ENCODE results near the gene CCDC127.

The CCDC127 gene

GRCh38 chr5:160921-161802 lies 56.8 kb downstream of the CCDC127 start:
- no peak for TF ChIP-seq CTCF (IDR thresholded peaks at IDR 0.05; ENCODE audit: insufficient read depth, low read depth, low read length, missing control alignments)
- no peak overlapping the region for H3K4me3 ChIP-seq (ENCODE audit: low read depth, low read length)
- DNase-seq (ENCODE audit: low read depth) = no peak

- no peak overlapping the region for H3K4me3 ChIP-seq (ENCODE audit: low read depth, low read length)
- no peak for TF ChIP-seq CTCF (IDR thresholded peaks at IDR 0.05; ENCODE audit: insufficient read depth, low read depth, low read length, missing control alignments)
- no peak for DNase-seq (ENCODE audit: low read depth)
Observed at GRCh38 chr5:160173-160510, 57.8 kb downstream of the CCDC127 start.

- no peak for DNase-seq (ENCODE audit: low read depth)
- no peak for TF ChIP-seq CTCF (IDR thresholded peaks at IDR 0.05; ENCODE audit: insufficient read depth, low read depth, low read length, missing control alignments)
- no peak overlapping the region for H3K4me3 ChIP-seq (ENCODE audit: low read depth, low read length)
Observed at GRCh38 chr5:159448-160172, 58.3 kb downstream of the CCDC127 start.

DNA sequence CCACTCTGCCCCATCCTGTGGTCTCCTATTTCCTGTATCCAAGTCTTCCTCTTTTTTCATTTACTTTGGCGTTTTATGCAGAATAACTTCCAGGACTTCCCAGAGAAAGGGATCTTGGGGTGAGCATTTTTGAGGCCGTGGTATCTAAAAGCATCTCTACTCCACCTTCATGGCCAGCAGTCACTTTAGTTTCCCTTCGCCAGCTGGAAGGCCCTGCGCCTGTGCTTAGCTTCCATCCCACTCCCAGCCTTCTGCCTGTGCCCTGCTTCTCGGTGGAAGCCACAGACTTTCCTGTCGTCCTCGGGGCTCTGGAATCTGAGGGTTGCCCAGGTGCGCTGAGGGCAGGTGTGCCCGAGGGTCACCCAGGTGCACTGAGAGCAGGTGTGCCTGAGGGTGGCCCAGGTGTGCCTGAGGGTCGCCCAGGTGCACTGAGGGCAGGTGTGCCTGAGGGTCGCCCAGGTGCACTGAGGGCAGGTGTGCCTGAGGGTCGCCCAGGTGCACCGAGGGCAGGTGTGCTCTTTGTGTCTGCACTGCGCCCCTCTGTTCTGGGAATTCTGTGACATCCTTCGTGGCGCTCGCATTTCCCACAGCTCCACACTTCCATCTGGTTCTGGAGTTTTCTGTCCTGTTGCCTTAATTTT lies 59.0 kb downstream of the CCDC127 start:
- DNase-seq (ENCODE audit: low read depth) = no peak
- TF ChIP-seq CTCF (IDR thresholded peaks at IDR 0.05; ENCODE audit: insufficient read depth, low read depth, low read length, missing control alignments) = no peak
- H3K4me3 ChIP-seq (ENCODE audit: low read depth, low read length) = no peak overlapping the region

DNA sequence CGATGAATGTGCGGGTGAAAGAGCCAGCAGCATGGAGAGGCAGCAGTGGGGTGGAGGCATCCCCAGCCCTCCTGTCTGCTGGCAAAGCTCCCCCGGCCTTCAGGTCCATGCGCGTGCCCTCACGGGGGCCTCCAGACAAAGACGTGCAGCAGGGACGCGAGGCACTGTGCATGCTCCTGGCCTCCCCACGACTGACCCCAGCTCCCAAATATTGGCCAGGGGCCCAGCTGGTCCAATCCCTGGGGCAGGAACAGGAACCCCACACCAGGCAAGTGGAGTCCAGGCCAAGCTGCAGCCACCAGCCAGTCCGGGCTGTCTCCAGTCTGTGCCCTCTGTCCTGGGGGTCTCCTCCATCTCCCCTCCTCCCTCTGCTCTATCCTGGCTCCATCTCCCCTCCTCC lies 60.2 kb downstream of the CCDC127 start:
- no peak overlapping the region for H3K4me3 ChIP-seq (ENCODE audit: low read depth, low read length)
- no peak for DNase-seq (ENCODE audit: low read depth)
- TF ChIP-seq CTCF (IDR thresholded peaks at IDR 0.05; ENCODE audit: insufficient read depth, low read depth, low read length, missing control alignments) = no peak

DNA sequence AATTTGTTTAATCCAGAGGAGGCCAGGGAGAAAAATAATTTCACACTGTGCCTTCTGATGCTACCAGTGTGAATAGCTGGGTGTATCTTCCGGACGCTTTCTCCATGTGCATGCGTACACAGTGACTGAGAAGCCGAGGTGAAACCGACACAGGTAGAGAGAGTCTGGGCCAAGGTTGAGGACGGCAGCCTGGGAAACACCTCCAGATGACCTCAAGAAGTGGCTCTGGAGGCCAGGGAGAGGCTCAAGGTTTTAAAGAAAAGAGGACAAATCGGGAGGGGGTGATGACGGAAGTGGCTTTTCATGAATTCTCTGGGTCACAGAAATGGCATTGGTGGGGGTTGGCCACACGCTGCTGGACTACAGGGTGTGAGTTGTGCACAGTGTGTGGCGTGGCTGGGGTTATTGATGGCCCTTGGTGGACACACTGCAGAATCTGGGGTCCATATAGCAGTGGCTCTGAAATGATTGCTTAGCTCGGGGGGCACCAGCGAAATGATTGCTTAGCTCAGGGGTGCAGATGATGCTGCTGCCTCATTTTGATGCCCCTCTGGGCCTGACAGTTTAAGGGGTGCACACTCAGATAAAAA lies 60.7 kb downstream of the CCDC127 start:
- no peak for TF ChIP-seq CTCF (IDR thresholded peaks at IDR 0.05; ENCODE audit: insufficient read depth, low read depth, low read length, missing control alignments)
- DNase-seq (ENCODE audit: low read depth) = no peak
- no peak overlapping the region for H3K4me3 ChIP-seq (ENCODE audit: low read depth, low read length)

All from GM12865 (cell line).